GM12875 (cell line): ENCODE data around the gene AXIN2.

Source experiments
- H3K4me3 ChIP-seq: one replicate; pipeline ENCODE4 v1.5.1; 2011; ENCODE audit warnings: low read depth, low read length, control low read depth
- CTCF ChIP-seq: IDR thresholded peaks from 2 replicates; pipeline ENCODE4 v1.5.1; 2011; ENCODE audit warnings: low read depth, mild to moderate bottlenecking, control low read depth, inconsistent platforms, low read length, moderate library complexity, borderline replicate concordance; ENCODE audit not compliant: insufficient read depth

Gene AXIN2

GRCh38 chr17:65523853-65524664 lies 37.4 kb downstream of the AXIN2 start:
- no peak for TF ChIP-seq CTCF
- no peak overlapping the region for H3K4me3 ChIP-seq

- H3K4me3 ChIP-seq: no peak overlapping the region
- TF ChIP-seq CTCF: no peak
Observed at GRCh38 chr17:65523411-65523810, 38.0 kb downstream of the AXIN2 start.

GRCh38 chr17:65522751-65523404 lies 38.6 kb downstream of the AXIN2 start:
- no peak for TF ChIP-seq CTCF
- no peak overlapping the region for H3K4me3 ChIP-seq

GRCh38 chr17:65519462-65519861 lies 42.0 kb downstream of the AXIN2 start:
- H3K4me3 ChIP-seq: no peak overlapping the region
- no peak for TF ChIP-seq CTCF

- H3K4me3 ChIP-seq: no peak overlapping the region
- TF ChIP-seq CTCF: no peak
Observed at GRCh38 chr17:65518256-65518655, 43.2 kb downstream of the AXIN2 start.

GRCh38 chr17:65515959-65516948 lies 45.2 kb downstream of the AXIN2 start:
- TF ChIP-seq CTCF: no peak
- no peak overlapping the region for H3K4me3 ChIP-seq
